Sigmoid colon (tissue), 7 donors: ENCODE results near the gene SMARCE1. TPM values are rescaled to one million over a fixed set of nuclear protein-coding genes. Genes with fewer than 3 reads are reported as not detected.

ENCODE experiments used
- DNase-seq: peaks from one replicate; pipeline ENCODE4 v3.0.0-alpha.2; 2019
- H3K27ac ChIP-seq, 4 donors: fragments of 200-600 bp; sonication (generic); one replicate each; pipeline ENCODE4 v1.5.1; 2016 to 2019; ENCODE audit warnings: mild to moderate bottlenecking in 1 of 4
- H3K27me3 ChIP-seq, 3 donors: fragments of 200-600 bp; sonication (generic); one replicate each; pipeline ENCODE4 v1.5.1; 2019; ENCODE audit warnings: mild to moderate bottlenecking in 1 of 3
- H3K36me3 ChIP-seq, 4 donors: fragments of 200-600 bp; sonication (generic); one replicate each; pipeline ENCODE4 v1.5.1; 2016 to 2019
- H3K4me1 ChIP-seq, 4 donors: fragments of 200-600 bp; sonication (generic); one replicate each; pipeline ENCODE4 v1.5.1; 2017 to 2019
- H3K4me3 ChIP-seq, 4 donors: fragments of 200-600 bp; sonication (generic); one replicate each; pipeline ENCODE4 v1.5.1; 2017 to 2019; ENCODE audit warnings: mild to moderate bottlenecking in 2 of 4, moderate library complexity in 1 of 4
- H3K9me3 ChIP-seq, 4 donors: fragments of 200-600 bp in 3 of 4; sonication (generic) in 3 of 4; one replicate each; pipeline versions ENCODE4 v1.5.1 to v1.6.1; 2013 to 2019
- EP300 ChIP-seq, 4 donors: sonication (generic); formaldehyde crosslinking; IDR thresholded peaks; one replicate each; pipeline ENCODE4 v1.6.1; 2017; ENCODE audit warnings: antibody characterized with exemption in 4 of 4
- POLR2A ChIP-seq, 2 donors: fragments of 450-650 bp; IDR thresholded peaks; one replicate each; pipeline ENCODE4 v1.6.1; 2016; ENCODE audit warnings: antibody characterized with exemption in 2 of 2, mild to moderate bottlenecking in 2 of 2, moderate library complexity in 2 of 2
- POLR2AphosphoS5 ChIP-seq, 4 donors: sonication (generic); formaldehyde crosslinking; IDR thresholded peaks; one replicate each; pipeline ENCODE4 v1.6.1; 2017; ENCODE audit warnings: antibody characterized with exemption in 4 of 4
- WGBS, 2 donors: extraction: QIAGEN DNeasy Blood & Tissue Kit; methylation state at CpG; one replicate each; pipeline ENCODE4 v1.1.7; 2013; 5-methylcytosine and 5-hydroxymethylcytosine counted together
- intact Hi-C: fragments of 100-400 bp; cut with DNase I; formaldehyde crosslinking; loops from one replicate; pipeline ENCODE4 v1.15.1; 2023
- polyA plus RNA-seq, 3 donors: library from polyadenylated mRNA; stranded (reverse); fragments of 200-250 nt; gene quantifications; one replicate each; pipeline ENCODE4 v1.2.3, GENCODE V29; 2013
- total RNA-seq, 4 donors: library from RNA; depleted of rRNA; stranded (reverse); fragments of >200 nt; gene quantifications; one replicate each; pipeline ENCODE4 v1.1.0, GENCODE V29; 2016
- TF ChIP-seq, protein P1 (sequence below), 4 experiments: fragments of 450-650 bp in 3 of 4; fragments of 200-600 bp in 1 of 4; IDR thresholded peaks; one replicate each; pipeline ENCODE4 v1.5.1; 2016 to 2019; ENCODE audit warnings: antibody characterized with exemption in 4 of 4, mild to moderate bottlenecking in 3 of 4, moderate library complexity in 2 of 4
- donor health status: healthy with polysubstance abuse.
- donor health status: Bipolar disorder and iron deficiency.
- donor health status: healthy.

The SMARCE1 gene
- total and polyA plus RNA-seq, 7 donors = 68.2 to 120 (median 87.3) TPM

DNA sequence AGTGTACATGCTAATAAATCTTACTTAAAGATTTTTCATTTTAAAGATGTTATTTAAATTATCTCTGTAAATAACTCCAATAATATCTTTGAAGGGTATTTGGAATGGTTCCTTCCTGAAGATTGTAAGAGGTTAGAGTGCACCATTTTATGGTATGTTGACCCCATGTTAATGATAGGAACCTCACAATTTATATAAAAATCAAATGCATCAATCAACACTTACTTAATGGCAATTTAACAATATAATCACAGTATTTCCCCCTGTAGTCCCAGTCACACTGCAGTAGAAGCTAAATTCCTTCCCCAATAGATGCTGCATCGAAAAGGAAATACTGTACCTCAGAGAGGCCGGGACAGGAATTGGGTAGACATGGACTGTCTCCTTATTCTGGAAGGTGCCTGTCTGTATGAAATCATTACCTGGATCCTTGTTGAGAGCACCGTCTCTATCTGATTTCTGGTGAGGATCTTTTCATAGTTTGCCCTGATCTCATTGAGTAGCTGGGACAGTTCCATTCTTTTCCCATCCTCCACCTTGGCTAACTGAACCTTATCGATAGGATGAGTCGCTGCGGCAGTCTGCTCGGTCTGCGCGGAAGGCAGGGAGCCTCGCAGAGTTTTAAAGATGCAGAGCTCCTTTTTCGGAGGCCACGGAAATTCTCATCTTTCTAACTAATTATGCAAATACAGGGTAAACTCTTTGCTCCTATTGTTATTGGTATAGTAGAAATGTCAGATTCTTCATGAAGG is 17.1 kb upstream of the SMARCE1 start, which contains the start of gene KRT222:
TSS of gene KRT222 (minus strand) at position 596 of the 752 bp plus-strand sequence. CDS start at position 518, 78 bp downstream.
- peak within 1 kb of the TSS in 3 of 4 donors; percentile 20 to 29 (median 23) for H3K4me3 ChIP-seq
- no peak for DNase-seq
- 7 to 14% methylated on average over 12 of the region's 12 CpGs for WGBS, 2 donors
- H3K9me3 ChIP-seq = no peaks in the 10 kb centered on the region
- peaks cover 0 to 28% (median 0%) of the 10 kb centered on the region in 3 donors for H3K27me3 ChIP-seq
- intact Hi-C loops = no loop called here
- no peaks in the 10 kb centered on the region for H3K4me1 ChIP-seq
- no peaks in the 10 kb centered on the region for H3K36me3 ChIP-seq
- no peak within 1 kb of the TSS for H3K27ac ChIP-seq
- TF ChIP-seq EP300 (IDR thresholded peaks at IDR 0.05) (no peak), POLR2AphosphoS5 (IDR thresholded peaks at IDR 0.05) (no peak)
- TF ChIP-seq, protein P1, sequence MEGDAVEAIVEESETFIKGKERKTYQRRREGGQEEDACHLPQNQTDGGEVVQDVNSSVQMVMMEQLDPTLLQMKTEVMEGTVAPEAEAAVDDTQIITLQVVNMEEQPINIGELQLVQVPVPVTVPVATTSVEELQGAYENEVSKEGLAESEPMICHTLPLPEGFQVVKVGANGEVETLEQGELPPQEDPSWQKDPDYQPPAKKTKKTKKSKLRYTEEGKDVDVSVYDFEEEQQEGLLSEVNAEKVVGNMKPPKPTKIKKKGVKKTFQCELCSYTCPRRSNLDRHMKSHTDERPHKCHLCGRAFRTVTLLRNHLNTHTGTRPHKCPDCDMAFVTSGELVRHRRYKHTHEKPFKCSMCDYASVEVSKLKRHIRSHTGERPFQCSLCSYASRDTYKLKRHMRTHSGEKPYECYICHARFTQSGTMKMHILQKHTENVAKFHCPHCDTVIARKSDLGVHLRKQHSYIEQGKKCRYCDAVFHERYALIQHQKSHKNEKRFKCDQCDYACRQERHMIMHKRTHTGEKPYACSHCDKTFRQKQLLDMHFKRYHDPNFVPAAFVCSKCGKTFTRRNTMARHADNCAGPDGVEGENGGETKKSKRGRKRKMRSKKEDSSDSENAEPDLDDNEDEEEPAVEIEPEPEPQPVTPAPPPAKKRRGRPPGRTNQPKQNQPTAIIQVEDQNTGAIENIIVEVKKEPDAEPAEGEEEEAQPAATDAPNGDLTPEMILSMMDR (IDR thresholded peaks at IDR 0.05) = no peak

DNA sequence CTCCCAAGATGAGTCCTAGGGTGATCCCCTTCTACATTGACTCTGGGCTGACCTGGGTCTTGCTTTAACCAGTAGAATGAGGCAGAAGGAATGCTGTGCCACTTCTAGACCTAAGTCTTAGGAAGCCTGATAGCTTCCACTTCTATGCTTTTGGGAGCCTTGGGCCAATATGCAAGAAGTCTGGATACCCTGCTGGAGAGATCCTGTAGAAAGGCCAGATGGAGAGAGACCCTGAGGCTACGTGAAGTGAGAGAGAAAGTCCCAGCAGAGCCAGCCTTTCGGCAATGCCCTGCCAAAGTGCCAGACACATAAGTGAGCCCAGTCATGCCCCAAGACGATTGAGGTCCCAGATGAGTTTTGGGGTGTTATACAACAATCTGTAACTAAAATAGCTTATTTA is 15.6 kb upstream of the SMARCE1 start:
- TF ChIP-seq POLR2A (IDR thresholded peaks at IDR 0.05) = no peak
- TF ChIP-seq, protein P1 (IDR thresholded peaks at IDR 0.05) = no peak
- H3K9me3 ChIP-seq = no peaks in the 10 kb centered on the region
- WGBS, 2 donors = 87 to 88% methylated on average over 3 of the region's 3 CpGs
- no peaks in the 10 kb centered on the region for H3K36me3 ChIP-seq
- no peak overlapping the region for H3K4me3 ChIP-seq
- intact Hi-C loops = no loop called here
- DNase-seq = no peak
- no peaks in the 10 kb centered on the region for H3K4me1 ChIP-seq
- H3K27ac ChIP-seq = no peak overlapping the region
- H3K27me3 ChIP-seq = peaks cover 0 to 28% (median 0%) of the 10 kb centered on the region in 3 donors

DNA sequence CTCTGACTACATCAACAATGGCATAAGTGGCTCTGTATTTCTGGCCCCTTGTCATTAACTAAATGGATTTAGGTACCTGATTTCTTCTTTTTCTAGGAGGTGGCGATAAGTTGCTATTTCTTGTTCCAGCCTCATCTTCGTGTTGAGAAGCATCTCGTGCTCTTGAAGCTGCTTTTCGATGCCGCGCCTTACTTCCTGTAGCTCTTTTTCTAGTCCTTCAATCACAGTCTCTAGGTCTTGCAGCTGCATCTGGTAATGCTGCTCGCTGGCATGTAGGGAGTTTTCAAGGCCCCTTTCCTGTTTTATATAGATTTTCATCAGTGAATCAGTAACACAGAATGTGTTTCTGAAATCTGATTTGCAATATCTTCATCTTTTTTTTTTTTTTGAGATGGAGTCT is 12.3 kb upstream of the SMARCE1 start:
- intact Hi-C loops = no loop called here
- Histone ChIP-seq H3K4me1 (no peaks in the 10 kb centered on the region), H3K9me3 (no peaks in the 10 kb centered on the region), H3K36me3 (no peaks in the 10 kb centered on the region), H3K27me3 (peaks cover 0 to 5% (median 0%) of the 10 kb centered on the region in 3 donors), H3K27ac (no peak overlapping the region), H3K4me3 (no peak overlapping the region)
- DNase-seq = no peak
- WGBS, 2 donors = 75 to 77% methylated on average over 7 of the region's 7 CpGs
- TF ChIP-seq EP300 (IDR thresholded peaks at IDR 0.05) = no peak
- no peak for TF ChIP-seq POLR2AphosphoS5 (IDR thresholded peaks at IDR 0.05)
- TF ChIP-seq, protein P1 (IDR thresholded peaks at IDR 0.05) = no peak
- TF ChIP-seq POLR2A (IDR thresholded peaks at IDR 0.05) = no peak

DNA sequence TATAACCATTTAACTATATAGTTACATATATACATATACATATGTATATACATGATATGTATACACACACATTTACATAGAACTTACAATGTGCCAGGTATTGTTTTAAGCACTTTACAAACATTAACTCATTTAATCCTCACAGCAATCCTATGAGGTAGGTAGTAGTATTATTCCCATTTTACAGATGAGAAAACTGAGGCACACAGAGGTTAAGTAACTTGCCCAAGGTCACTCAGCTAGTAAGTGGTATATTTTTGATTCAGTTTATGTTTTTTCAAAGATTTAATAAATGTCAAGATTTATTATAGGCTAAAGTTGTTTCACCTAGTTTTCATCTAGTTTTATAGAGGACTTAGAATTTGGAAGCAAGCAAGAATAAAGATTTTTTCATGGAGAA is 10.8 kb upstream of the SMARCE1 start:
- Histone ChIP-seq H3K36me3 (no peaks in the 10 kb centered on the region), H3K27ac (no peak overlapping the region), H3K27me3 (no peaks in the 10 kb centered on the region), H3K9me3 (no peaks in the 10 kb centered on the region), H3K4me3 (no peak overlapping the region), H3K4me1 (no peaks in the 10 kb centered on the region)
- intact Hi-C loops = no loop called here
- TF ChIP-seq, protein P1 (IDR thresholded peaks at IDR 0.05) = no peak
- TF ChIP-seq POLR2A (IDR thresholded peaks at IDR 0.05) (no peak), EP300 (IDR thresholded peaks at IDR 0.05) (no peak), POLR2AphosphoS5 (IDR thresholded peaks at IDR 0.05) (no peak)
- DNase-seq = no peak

DNA sequence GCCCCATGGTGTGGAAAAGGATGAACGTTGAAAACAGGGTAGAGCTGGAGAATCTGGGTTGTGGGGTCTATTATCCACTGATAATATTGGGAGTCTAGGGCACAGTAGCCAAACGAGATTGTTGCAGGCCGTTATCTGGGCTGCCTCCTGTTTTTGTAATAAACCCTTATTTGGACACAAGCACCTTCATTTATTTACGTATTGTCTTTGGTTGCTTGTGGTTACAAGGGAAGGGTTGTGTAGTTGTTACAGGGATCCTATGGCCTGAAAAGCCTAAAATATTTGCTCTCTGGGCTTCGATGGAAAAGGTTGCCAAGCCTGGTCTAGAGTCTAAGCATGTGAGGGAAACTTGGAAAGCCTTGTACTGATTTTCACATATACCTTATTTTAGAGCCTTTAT is 4.3 kb upstream of the SMARCE1 start:
- Histone ChIP-seq H3K4me1 (peaks cover 0 to 9% (median 9%) of the 10 kb centered on the region in 4 donors), H3K9me3 (no peaks in the 10 kb centered on the region), H3K4me3 (no peak overlapping the region), H3K27ac (no peak overlapping the region), H3K36me3 (no peaks in the 10 kb centered on the region), H3K27me3 (no peaks in the 10 kb centered on the region)
- 63 to 77% methylated on average over 5 of the region's 5 CpGs for WGBS, 2 donors
- TF ChIP-seq EP300 (IDR thresholded peaks at IDR 0.05) (no peak), POLR2AphosphoS5 (IDR thresholded peaks at IDR 0.05) (no peak), POLR2A (IDR thresholded peaks at IDR 0.05) (no peak)
- TF ChIP-seq, protein P1 (IDR thresholded peaks at IDR 0.05) = no peak
- DNase-seq = no peak
- intact Hi-C loops = no loop called here
